ENCODE results near the gene OBSL1. TPM values are rescaled to one million over a fixed set of nuclear protein-coding genes. Genes with fewer than 3 reads are reported as not detected.

Gene OBSL1
- total RNA-seq, 3 donors from 2014 or later = 69.2 to 91.9 (median 73.1) TPM

- Histone ChIP-seq H3K27me3 (no peaks in the 10 kb centered on the region), H3K4me3 (peak overlapping the region in 1 of 3 donors; percentile 76), H3K36me3 (no peaks in the 10 kb centered on the region), H3K9me3 (no peaks in the 10 kb centered on the region), H3K27ac (no peak overlapping the region), H3K4me1 (peaks cover 5 to 6% of the 10 kb centered on the region in 2 donors)
- no peak for DNase-seq (ENCODE audit: low spot score in 2 of 2)
- TF ChIP-seq POLR2A (IDR thresholded peaks at IDR 0.05) (no peak), POLR2AphosphoS5 (IDR thresholded peaks at IDR 0.05) (no peak), CTCF (IDR thresholded peaks at IDR 0.05) (no peak)
- intact Hi-C loops (cut with DNase I; ENCODE audit: low total_unique reads) = no loop called here
These were observed 17.8 kb downstream of the OBSL1 start for GRCh38 chr2:219553463-219553963.

- Histone ChIP-seq H3K4me3 (peak overlapping the region; percentile 46 to 76 (median 62)), H3K27me3 (no peaks in the 10 kb centered on the region), H3K27ac (no peak overlapping the region)
These were observed 18.2 kb downstream of the OBSL1 start for GRCh38 chr2:219553168-219553417.

GRCh38 chr2:219552382-219553167 lies 18.8 kb downstream of the OBSL1 start:
- Histone ChIP-seq H3K9me3 (no peaks in the 10 kb centered on the region), H3K4me3 (peak overlapping the region; percentile 46 to 76 (median 62)), H3K27me3 (no peaks in the 10 kb centered on the region), H3K4me1 (peaks cover 5 to 6% of the 10 kb centered on the region in 2 donors), H3K27ac (peak overlapping the region; percentile 58 to 73), H3K36me3 (no peaks in the 10 kb centered on the region)
- intact Hi-C loops (cut with DNase I; ENCODE audit: low total_unique reads) = no loop called here
- peak; percentile 76 to 84 for DNase-seq (ENCODE audit: low spot score in 2 of 2)
- no peak for TF ChIP-seq POLR2AphosphoS5 (IDR thresholded peaks at IDR 0.05)
- no peak for TF ChIP-seq POLR2A (IDR thresholded peaks at IDR 0.05)
- TF ChIP-seq CTCF (IDR thresholded peaks at IDR 0.05) = no peak

More at GRCh38 chr2:219553168-219553417, 18.2 kb downstream of the OBSL1 start:
- Histone ChIP-seq H3K36me3 (no peaks in the 10 kb centered on the region), H3K4me1 (peaks cover 5 to 6% of the 10 kb centered on the region in 2 donors), H3K9me3 (no peaks in the 10 kb centered on the region)
- DNase-seq (ENCODE audit: low spot score in 2 of 2) = no peak
- intact Hi-C loops (cut with DNase I; ENCODE audit: low total_unique reads) = no loop called here
- no peak for TF ChIP-seq CTCF (IDR thresholded peaks at IDR 0.05)
- TF ChIP-seq POLR2AphosphoS5 (IDR thresholded peaks at IDR 0.05) = no peak
- TF ChIP-seq POLR2A (IDR thresholded peaks at IDR 0.05) = no peak

GRCh38 chr2:219551441-219552381 lies 19.6 kb downstream of the OBSL1 start:
- no peak for TF ChIP-seq POLR2A (IDR thresholded peaks at IDR 0.05)
- TF ChIP-seq POLR2AphosphoS5 (IDR thresholded peaks at IDR 0.05) = no peak
- TF ChIP-seq CTCF (IDR thresholded peaks at IDR 0.05) = no peak
- peak overlapping the region; percentile 58 to 73 for H3K27ac ChIP-seq

More at GRCh38 chr2:219551441-219552381, 19.6 kb downstream of the OBSL1 start:
- H3K36me3 ChIP-seq = no peaks in the 10 kb centered on the region
- H3K4me1 ChIP-seq = peaks cover 5 to 6% of the 10 kb centered on the region in 2 donors
- intact Hi-C loops (cut with DNase I; ENCODE audit: low total_unique reads) = no loop called here
- H3K27me3 ChIP-seq = no peaks in the 10 kb centered on the region
- peak overlapping the region; percentile 46 to 76 (median 62) for H3K4me3 ChIP-seq
- H3K9me3 ChIP-seq = no peaks in the 10 kb centered on the region
- DNase-seq (ENCODE audit: low spot score in 2 of 2) = no peak
